ENCODE measurements around the gene TRPV5.

The TRPV5 gene

GRCh38 chr7:142940966-142941535, 7.5 kb upstream of the TRPV5 start:
- DNase-seq (ENCODE audit: low read depth): no peak

GRCh38 chr7:142939226-142939910, 5.8 kb upstream of the TRPV5 start, which contains the start of gene LLCFC1:
TSS of gene LLCFC1 (plus strand) at chr7:142939484. CDS start at chr7:142939622, 138 bp downstream.
- no peak for DNase-seq (ENCODE audit: low read depth)

DNA sequence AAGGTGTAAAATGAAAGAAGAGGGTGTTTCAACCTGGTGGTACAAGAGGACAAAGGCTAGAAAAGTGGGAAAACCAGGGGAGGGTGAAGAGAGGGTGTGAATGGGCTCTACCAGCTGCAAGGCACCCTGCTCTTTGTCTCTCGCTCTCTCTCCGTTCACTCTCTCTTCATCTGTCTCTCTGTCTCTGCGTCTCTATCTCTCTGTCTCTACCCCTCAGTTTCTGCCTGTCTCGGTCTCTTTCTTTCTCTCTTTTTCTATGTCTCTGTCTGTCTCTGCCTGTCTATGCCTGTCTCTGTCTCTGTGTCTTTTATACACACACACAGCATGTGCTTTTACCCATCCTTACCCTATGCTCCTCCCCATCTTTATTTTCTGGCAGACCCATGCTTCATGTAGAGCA, 5.1 kb upstream of the TRPV5 start:
- no peak for DNase-seq (ENCODE audit: low read depth)

DNA sequence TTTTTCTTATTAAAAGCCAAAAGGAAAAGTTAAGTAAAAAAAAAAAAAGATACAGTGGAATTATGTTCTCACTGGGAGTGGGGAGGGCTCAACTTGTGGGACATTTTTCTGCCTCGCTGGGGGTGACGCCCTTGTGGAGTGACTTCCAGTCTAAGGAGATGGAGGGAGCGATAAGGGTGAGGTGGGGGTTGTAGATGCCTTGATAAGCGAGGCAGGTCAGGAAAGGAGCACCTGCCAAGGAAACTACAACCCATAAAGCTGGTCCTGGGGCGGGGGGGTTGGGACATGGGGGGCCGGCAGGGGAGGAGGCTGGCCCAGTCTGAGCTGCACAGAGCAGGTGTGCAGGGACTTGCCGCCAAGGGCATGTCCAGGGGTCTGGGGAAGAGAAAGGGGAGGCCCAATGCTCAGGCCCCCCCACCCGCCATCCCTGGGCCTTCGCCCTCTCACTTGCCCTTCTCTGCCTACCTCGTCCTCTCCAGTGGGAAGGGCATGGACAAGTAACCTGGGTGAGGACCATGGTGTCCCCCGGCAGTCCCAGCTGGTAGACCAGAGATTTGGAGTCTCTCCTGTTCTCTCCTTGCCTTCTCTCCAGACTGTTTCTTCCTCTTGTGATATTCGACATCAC, 2.5 kb upstream of the TRPV5 start:
- no peak for DNase-seq (ENCODE audit: low read depth)

GRCh38 chr7:142934056-142934455, 510 bp upstream of the TRPV5 start:
- no peak for DNase-seq (ENCODE audit: low read depth)

DNA sequence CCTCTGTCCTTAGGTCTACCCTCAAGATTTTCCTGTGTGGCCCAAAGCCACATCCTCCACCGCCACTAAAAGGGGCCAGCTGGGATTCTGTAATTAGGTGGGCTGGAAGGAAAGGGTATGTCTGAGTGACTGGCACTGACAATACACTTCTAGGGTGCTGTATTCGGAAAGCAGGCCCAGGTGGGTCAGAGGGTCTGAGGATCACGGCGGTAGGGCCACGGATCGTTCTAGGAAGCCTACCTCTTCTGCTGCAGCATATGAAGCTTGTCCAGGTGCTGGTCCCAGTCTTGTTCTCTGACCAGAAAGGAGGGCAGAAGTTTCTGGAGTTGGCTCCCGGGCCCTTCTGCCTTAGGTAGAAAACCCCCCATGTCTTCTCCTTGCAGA, 462 bp downstream of the TRPV5 start:
- no peak for DNase-seq (ENCODE audit: low read depth)

DNA sequence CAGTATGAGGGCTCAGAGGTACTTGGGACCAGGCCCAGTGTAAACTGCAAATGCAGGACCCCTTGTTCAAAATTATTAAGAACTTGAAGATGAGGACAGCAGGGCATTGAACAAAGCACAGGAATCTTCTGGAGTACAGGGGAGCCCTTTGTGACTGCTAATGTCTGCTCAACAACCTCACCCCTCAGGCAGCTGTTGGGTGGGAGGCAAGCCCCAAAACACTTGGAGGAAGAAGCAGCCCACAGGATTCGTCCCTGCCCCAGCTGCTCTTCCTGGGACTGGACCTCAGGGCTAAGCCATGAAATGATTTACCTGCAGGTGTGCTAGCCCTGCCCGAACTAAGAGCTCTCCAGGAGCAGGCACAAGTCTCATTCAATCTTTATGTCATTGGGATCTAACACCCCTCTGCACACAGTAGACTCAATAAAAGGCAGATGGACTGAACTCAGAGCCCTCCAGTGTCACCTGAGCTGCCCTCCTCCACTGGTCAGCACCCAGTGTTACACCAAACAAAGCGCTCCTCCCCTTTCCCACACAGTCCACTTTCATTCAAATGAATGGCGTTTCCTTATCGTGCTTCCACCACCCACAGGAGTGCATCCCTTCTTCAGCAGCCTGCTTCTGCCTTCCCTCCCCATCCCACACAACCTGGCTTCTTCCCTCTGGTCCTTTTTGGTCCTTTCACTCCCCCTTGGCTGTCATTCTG, 1.0 kb downstream of the TRPV5 start:
- DNase-seq (ENCODE audit: low read depth): no peak

- no peak for DNase-seq (ENCODE audit: low read depth)
Measured at GRCh38 chr7:142930126-142930730, 3.3 kb downstream of the TRPV5 start.

- DNase-seq (ENCODE audit: low read depth): no peak
Measured at GRCh38 chr7:142927949-142928348, 5.6 kb downstream of the TRPV5 start.

- no peak for DNase-seq (ENCODE audit: low read depth)
Measured at GRCh38 chr7:142927085-142927745, 6.3 kb downstream of the TRPV5 start.

GRCh38 chr7:142925413-142925812, 8.1 kb downstream of the TRPV5 start:
- DNase-seq (ENCODE audit: low read depth): no peak

DNA sequence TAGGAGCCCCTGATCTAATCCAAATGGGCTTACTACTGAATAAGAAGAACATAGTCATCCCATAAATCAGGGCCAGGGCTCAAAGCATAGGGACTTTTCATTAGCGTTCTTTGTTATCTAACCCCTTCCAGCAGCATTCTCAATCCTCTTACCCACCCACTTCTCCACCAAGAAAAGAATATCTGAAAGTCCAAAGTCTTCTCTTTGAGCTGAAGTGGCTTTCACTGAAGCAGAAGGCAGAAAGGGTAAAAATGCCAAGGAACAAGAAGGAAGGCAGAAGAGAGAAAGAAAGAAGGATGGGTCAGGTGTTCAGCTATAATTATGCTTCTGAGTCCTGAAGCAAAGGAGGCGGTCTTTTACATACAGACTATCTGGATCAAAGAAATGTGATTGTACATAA, 10.2 kb downstream of the TRPV5 start:
- no peak for DNase-seq (ENCODE audit: low read depth)

GRCh38 chr7:142919656-142920055, 13.9 kb downstream of the TRPV5 start:
- DNase-seq (ENCODE audit: low read depth): no peak

GRCh38 chr7:142918901-142919300, 14.6 kb downstream of the TRPV5 start:
- DNase-seq (ENCODE audit: low read depth): no peak

- no peak for DNase-seq (ENCODE audit: low read depth)
Measured at GRCh38 chr7:142917447-142917846, 16.1 kb downstream of the TRPV5 start.

- DNase-seq (ENCODE audit: low read depth): no peak
Measured at GRCh38 chr7:142916508-142916907, 17.0 kb downstream of the TRPV5 start.

- no peak for DNase-seq (ENCODE audit: low read depth)
Measured at GRCh38 chr7:142915315-142915714, 18.2 kb downstream of the TRPV5 start.

DNA sequence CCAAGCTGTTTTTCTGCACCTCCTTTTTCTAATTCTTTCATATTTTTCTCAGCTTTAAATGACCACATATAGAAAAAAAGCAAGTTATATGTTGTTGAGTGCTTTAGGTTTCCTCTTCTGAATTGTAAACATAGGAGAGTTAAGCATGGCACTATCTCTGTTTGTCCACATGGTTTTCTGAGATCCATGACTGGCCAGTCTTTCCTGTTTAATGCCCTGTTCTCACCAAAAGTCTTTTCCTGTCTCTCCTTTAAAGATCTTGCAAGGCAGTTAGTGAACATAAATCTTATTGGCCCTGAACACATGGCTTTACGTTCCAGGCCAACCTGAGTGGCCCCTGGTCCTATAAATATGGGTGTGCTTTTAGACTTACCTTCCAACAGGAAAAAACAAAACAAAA, 19.4 kb downstream of the TRPV5 start:
- no peak for DNase-seq (ENCODE audit: low read depth)

DNA sequence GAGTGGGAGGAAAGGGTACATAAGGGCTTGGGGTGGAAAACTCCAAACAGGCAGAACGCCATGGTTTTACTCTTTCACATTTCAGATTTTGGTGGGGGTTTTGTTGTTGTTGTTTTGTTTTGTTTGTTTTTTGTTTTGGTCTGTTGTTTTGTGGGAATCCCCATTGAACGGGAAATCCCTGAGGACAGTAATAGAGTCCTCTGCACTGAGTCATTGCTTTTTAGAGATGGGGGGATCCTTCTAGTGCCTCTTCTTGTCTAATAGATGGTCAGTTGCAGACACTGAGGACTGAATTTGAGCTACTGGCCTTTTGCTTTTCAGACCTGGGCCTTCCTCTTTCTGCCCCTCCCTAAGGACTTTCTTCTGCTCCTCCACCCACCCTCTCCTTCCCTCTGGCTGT, 20.0 kb downstream of the TRPV5 start:
- no peak for DNase-seq (ENCODE audit: low read depth)

DNA sequence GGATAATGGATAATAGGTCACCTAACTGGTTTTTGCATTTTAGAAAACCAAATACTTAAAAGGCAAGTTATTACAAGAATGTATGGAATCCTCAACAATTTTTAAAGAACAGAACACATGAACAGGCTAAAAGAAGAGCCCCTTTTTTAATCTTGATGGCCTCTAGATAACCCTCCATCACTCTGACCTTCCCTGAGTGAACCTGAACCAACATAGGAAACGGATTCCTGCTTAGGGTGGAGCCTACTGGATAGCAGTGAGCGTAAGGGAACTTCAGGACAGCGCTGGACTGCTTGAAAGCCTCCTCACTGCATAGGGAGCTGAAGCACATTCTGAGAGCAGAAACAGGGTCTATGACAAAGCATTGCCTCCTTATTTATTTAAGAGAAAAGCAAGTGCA, 20.5 kb downstream of the TRPV5 start:
- no peak for DNase-seq (ENCODE audit: low read depth)

DNA sequence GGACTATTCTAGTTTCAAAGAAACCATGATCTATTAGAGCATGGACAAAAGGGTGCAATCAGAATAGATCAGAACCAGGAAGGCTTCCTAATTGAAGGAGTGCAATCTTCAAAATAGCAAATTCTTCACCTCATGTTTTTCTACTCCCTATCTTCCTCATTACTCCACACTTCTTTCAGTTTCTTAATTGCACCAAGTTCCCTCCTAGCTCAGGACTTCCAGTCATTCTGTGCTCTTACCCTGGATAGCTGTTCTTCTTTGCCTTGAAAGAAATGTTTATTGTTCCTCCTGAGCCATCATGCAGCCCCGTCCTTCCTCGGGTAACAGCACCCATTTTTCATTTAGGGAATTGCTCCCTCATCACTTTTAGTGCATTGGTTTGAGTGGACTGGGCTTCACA, 23.1 kb downstream of the TRPV5 start:
- DNase-seq (ENCODE audit: low read depth): no peak

GRCh38 chr7:142910031-142910433, 23.5 kb downstream of the TRPV5 start:
- no peak for DNase-seq (ENCODE audit: low read depth)

All from fibroblast of gingiva (primary cell).